ENCODE measurements around the gene HOXC12.

The HOXC12 gene

GRCh38 chr12:53972152-53972702 lies 17.5 kb downstream of the HOXC12 start:
- DNase-seq (ENCODE audit: low read depth in 2 of 2) = no peak

DNA sequence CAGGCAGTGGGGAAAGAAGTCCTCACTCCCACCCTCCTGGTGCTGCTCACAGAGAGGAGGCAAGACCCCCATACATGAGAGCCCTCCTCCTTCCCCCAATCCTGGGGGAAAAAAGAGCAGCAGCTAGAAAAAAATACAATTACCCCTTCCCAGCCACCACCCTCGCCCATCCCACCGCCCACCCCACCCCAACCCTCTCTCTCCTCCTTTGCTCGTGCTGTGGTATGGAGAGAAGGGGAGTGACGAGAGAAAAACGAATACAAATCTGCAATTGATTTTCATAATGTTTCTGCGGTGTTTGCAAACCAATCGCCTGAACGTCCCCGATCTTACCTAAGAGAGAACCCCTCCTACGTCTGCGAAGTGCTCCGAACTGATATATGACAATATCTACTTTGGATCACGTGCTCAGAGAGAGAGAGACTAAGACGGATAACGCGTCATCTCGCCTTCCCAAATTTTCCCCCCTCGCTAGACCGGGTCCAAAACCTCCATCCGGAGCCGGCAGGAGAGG lies 18.1 kb downstream of the HOXC12 start, which contains the start of gene HOXC11:
Gene HOXC11, plus strand, starts transcription at position 405 of the 514 bp plus-strand sequence. CDS start 116 bp downstream, outside the sequence.
- DNase-seq (ENCODE audit: low read depth in 2 of 2) = no peak

- DNase-seq (ENCODE audit: low read depth in 2 of 2) = no peak
Observed at GRCh38 chr12:53973236-53974042, 18.7 kb downstream of the HOXC12 start.

DNA sequence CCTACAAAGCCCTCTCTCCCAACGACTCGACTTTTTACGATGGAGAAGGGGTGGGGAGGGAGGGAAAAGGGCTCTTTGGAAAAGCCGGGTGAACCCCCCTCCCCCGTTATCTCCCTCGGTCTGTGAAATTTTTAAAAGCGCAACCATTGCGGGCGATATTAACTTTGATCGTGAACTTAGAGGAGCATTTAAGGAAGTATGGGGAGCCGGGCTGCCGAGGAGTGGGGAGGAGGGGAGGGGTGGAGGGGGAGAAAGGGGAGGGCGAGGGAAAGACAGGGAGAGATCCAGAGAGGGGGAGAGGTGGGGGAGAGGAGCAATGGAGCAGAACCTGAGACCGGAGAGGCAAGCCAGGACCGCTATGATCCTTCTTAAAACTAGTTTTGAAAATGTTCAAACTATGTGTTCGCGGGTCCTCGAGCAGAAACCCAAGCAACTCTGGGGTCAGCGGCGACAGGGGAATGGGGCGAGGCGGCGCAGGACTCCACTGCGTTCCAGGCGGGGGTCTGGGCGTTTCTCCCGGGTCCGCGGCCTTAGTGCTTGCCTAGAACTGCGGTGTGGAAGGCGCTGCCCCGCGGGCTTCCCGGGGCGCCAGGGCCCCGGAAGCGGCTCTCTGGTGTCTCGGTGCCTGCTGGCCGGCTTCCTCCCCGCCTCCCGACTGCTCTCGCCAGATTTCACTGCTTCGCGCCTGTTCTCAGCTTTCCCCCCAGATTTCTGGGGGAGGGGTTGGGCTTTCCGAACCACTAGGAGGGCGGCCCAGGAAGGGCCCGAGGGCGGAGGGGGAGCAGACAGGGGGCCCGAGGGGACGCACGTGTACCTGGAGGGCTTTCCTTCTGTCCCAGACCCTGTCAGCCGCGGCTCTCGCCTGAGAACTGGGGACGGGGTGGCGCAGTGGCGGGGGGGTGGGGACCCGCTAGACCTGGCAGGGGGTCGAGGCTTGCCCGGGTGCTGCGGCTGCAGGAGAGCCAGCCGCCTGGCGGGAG lies 19.7 kb downstream of the HOXC12 start, which contains the start of gene HOTAIR:
Gene HOTAIR, minus strand, starts transcription at position 871 of the 980 bp plus-strand sequence.
- DNase-seq (ENCODE audit: low read depth in 2 of 2) = no peak

GRCh38 chr12:53975064-53975471 lies 20.4 kb downstream of the HOXC12 start:
- DNase-seq (ENCODE audit: low read depth in 2 of 2) = no peak

DNA sequence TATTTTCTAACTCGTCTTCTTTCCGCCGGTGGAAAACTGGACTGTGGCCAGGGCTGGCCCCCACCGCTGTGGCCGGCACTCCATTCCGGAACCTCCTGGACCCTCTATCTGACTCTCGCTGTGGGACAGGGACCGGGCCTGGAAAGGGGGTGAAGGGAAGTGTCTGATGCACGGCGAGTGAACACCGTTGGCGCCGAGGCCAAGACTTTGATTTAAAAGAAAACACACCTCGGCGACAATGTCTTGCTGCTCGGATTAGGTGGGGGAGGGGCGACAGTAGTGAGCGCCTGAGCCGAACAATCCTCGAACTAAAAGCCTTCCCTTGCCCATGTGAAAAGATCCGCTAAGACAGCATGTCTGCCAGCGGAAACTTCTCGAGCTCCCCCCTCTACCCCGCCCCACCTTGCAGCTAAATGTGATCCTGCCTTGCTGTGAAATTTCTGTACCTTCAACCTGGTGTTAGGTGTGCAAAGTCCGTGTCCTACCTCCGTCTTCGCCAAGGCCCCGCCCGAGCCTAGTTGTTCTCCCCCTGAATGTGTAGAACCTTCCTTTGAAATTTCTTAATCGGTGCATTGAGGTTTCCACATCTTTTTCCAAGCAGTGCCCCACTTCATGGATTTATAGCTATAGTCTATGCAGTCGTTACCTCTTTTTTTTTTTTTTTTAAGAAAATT lies 20.9 kb downstream of the HOXC12 start:
- DNase-seq (ENCODE audit: low read depth in 2 of 2) = no peak

- DNase-seq (ENCODE audit: low read depth in 2 of 2) = no peak
Observed at GRCh38 chr12:53976172-53976822, 21.6 kb downstream of the HOXC12 start.

DNA sequence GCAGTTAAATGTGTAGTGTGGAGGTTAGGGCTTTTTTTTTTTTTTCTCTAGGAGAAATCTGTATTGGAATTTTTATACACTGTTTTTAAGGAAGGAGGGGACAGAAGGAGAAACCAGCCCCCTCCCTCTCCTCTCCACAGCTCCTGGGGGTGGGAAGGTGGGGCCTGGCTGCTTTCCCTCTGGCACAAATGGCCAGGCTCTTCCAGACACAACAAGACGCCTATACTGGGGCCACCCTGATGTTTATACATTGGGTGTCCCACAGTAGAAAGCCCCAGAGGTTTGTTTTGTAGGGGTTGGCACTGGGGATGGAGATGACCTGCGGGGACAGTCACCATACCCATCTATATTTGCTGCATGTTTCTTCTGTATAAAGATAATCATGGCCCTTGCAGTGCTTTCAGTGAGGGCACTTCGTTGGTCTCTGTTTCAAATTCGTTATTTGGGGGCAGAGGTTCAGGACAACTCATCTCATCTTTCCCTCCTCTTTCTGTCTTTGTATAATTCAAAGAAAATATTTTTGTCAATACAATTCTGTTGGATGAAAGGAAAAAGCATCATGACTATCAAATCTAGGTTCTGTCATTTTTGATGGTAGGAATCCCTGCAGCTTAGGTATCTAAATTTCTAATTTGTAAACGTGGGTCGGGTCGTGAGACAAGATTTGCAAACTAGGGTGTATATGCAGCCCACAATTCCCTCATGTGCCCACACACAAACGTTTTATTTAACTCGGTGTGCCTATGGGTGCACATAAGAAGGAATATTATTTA lies 22.3 kb downstream of the HOXC12 start:
- DNase-seq (ENCODE audit: low read depth in 2 of 2) = no peak

DNA sequence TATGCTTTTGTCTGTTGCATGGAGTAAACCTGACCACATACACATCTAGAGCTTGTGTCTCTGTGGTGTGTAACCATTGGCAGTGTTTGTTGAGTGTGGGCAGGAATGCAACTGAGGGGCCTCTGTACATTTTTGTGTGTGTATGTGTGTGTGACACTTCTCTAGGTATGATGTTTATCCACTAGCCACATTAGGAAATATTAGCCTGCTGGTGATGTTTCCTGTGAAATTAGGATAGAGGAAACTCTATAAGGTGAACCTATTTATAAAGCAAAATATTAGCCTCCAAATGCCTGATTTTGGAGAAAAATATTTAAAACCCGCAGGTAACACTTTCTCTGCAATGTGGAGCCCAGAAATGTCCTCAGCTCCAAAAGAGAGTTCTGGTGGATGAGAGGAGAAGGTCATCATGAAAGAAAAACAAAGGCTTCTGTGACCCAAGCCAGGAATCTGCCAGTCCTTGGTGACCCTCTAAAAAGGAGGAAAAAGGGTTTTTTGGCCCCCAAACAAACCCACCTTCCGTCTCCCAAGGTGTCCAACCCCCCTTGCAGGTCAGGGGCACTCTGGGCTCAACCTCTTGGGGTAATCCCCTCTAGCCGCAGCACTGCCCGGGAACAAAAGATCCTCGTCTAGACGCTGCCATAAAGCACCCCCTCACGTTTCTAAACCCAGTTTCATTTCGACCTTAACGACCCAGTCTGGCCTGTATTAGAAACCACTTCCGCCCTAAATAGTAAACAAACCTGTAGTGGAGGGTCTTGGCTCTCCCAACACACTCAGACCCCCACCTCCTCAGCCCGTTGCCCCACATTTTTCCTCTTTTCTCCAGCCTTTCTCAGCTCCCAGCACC lies 23.1 kb downstream of the HOXC12 start:
- DNase-seq (ENCODE audit: low read depth in 2 of 2) = no peak

DNA sequence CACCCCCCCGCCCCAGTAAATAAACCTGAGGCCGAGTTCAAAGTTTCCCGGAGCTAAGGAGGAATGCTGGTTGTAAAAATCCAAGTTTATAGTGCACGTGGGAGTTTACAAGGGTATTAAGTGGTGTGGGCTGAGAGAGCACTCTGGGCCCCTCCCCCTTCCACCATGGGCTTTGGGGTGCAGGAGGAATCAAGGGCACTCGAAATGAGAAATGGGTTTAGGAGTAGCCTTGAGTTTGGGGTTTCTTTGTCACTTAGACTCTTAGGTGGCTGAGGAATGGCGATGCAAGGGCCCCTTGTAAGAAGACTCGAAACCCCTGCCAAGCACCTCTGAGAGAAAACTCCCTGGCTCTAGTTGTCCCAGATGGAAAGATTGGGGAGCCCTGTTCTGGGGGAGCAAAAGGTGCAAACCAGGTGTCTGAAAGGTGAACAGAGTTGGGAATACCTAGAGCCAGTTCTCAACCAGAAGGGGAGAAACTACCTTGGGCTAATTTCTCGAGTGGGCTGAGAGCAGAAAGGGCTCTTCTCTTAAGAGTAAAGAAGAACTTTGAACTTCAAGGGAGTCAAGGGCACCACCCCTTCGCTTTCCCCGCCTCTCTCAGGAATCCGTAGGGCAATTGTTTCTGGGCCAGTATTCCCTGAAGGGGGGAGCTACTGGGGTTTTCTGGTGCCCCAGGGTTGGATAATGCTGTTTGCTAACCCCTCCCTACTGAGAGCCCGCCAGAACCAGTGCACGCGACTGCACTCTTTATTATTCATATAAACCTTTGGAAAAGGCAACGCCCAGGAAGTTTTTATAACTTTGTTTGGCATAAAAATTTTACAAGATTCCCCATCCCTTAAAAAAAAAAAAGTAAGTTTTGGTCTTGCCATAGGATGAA lies 24.0 kb downstream of the HOXC12 start:
- DNase-seq (ENCODE audit: low read depth in 2 of 2) = no peak

DNA sequence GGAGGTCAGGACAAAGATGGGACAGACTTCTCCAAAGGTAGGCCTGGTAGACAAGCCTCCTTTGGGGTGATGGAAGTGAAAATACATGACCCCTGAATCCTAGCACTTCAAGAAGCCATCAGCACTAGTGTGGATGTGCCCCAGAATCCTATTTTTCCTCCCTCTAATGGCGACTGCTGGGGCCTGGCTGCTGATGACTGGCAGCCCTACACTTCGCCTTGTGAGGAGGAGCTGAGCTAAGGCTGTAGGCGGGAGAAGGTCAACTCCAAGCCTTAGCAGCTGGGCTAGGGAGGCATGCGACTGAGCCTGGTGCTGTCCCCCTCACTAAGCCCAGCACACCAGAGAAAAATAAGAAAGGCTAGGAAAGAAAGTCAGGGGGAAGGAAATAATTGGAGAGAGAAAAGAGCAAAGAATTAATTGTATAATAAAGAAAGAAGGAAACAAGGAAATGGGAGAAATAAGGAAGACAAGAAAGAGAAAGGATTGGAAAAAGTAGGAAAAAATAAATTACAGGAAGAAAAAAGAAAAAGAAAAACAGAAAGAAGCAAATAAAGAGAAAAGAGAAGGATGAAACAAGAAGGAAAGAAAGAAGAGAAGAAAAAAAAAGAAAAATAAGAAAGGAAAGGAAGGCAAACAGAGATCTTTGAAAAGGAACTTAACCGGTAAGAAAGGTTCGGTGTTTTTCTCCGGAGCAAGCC lies 25.6 kb downstream of the HOXC12 start:
- no peak for DNase-seq (ENCODE audit: low read depth in 2 of 2)

DNA sequence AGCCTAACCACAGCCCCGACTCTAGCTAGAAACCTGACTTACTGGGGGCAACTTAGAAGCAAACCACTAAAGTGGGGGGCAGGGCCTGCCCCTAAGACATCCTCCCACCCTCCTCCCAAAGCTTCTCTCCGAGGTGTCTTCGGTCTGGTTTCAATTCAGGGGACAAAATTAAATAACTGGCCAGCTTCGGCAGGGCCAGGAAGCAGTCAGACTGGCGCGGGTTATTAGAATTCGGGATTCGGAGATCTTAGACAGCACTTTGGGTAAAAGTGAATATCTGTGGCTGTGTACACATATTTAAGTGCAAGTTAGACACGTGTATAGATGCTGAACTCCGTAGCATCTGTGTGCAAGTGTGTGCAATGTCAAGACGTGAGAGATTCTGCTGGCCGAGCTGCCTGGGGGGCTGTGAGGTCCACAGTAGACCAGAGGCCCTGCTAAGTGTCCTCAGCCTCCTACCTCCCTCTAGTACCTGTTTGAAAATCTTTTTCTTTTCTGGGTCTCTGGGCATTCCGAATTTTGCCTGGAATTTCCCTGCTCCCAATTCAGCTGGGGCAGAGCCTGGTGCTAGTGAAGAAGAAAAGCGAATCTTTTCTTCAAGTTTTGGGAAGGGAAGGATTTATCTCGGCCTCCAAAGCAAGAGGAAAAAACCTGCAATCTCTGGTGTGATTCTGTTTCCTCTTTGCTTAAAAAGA lies 26.2 kb downstream of the HOXC12 start:
- DNase-seq (ENCODE audit: low read depth in 2 of 2) = no peak

GRCh38 chr12:53981634-53982565 lies 27.2 kb downstream of the HOXC12 start:
- no peak for DNase-seq (ENCODE audit: low read depth in 2 of 2)

GRCh38 chr12:53982648-53983567 lies 28.2 kb downstream of the HOXC12 start:
- DNase-seq (ENCODE audit: low read depth in 2 of 2) = no peak

GRCh38 chr12:53983568-53983949 lies 28.9 kb downstream of the HOXC12 start:
- no peak for DNase-seq (ENCODE audit: low read depth in 2 of 2)

Data from stimulated activated CD8-positive, alpha-beta memory T cell treated with anti-CD3 and anti-CD28 coated beads, Interleukin-7, amount 100 ng/mL, for 1 hour (primary cell).